GM12873 (cell line): ENCODE results near the gene GPR152.

Experiments
- CTCF ChIP-seq: IDR thresholded peaks from 2 replicates; pipeline ENCODE4 v1.5.1; 2012; ENCODE audit warnings: low read depth, mild to moderate bottlenecking, moderate library complexity, low read length, control low read depth; ENCODE audit not compliant: insufficient read depth; ENCODE audit errors: missing control alignments

GPR152 gene

GRCh38 chr11:67408437-67409200, 43.9 kb downstream of the GPR152 start:
- TF ChIP-seq CTCF: no peak

DNA sequence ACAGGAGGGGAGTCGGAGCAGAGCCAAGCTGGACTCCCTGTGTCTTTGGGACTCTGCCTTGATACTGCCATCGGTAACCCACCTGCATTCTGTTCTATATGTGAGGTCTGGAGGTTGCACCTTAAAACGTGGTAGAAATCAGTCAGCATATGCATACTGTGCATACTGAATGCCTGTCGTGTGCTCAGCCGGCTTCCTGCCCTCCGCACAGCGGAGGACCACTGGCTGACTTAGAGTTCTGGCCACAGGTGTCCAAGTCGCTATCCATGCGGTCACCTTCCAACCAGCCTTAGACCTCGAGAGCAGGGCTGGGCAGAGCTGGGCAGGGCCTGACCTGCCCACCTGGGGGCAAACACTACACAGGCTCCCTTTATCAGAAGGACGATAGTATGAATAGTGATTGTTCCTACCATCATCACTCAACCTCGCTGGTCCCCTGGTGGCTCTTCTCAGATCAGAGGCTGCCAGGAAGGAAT, 44.8 kb downstream of the GPR152 start:
- TF ChIP-seq CTCF: no peak

- peak; percentile 2 for TF ChIP-seq CTCF
Observed at GRCh38 chr11:67406969-67407687, 45.4 kb downstream of the GPR152 start.

GRCh38 chr11:67406420-67406968, 46.0 kb downstream of the GPR152 start:
- no peak for TF ChIP-seq CTCF

- TF ChIP-seq CTCF: no peak
Observed at GRCh38 chr11:67405688-67406339, 46.7 kb downstream of the GPR152 start.

DNA sequence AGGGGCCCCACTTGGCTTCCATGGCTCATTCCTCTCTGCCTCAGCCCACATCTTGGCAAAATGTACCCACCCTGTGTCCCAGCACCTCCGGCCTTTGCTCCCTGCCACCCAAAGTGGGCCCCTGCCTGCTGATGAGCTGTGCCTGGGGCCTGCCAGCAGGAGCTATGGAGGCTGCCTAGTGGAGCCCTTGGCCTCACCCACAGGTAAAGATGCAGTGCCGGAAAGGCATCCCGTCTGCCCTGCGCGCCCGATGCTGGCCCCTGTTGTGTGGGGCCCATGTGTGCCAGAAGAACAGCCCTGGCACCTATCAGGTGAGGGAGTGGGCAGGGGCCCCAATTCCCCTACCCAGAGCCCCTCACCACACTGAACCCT, 47.3 kb downstream of the GPR152 start:
- no peak for TF ChIP-seq CTCF
